Measurements from ENCODE around the gene EPOP.

EPOP gene

DNA sequence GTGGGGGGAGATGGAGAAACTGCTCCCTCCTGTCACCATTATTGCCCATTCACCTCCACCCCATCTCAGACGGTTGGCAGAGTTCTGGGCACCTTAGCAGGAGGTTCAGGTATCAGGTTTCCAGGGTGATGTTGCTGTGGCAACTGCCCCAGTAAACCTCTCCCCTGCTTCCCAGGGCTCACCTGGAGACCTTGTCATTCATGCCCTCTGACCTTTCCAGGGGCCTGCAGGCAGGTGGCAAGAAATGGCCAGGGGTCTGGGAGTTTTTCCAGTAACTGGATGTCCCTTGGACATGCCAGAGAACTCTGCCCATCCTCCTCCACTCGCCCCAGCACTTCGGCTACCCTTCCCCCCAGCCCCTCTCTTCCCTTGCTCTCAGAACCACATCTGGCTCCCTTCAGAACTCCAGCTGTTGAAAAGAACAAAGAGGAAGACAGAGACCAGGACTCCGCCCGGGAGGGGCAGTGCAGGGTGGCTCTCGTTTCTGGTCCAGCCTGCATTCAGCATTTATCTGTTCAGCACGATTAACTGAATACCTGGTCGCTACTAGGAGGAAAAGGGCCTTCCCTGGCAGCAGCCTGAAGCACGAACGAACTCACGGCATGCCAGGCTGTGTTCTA lies 38.8 kb upstream of the EPOP start:
- H3K9me3 ChIP-seq (ENCODE audit: control insufficient read depth, low read length) = no peaks in the 10 kb centered on the region
- H3K4me2 ChIP-seq (ENCODE audit: low read length) = no peak overlapping the region
- TF ChIP-seq, protein P1, sequence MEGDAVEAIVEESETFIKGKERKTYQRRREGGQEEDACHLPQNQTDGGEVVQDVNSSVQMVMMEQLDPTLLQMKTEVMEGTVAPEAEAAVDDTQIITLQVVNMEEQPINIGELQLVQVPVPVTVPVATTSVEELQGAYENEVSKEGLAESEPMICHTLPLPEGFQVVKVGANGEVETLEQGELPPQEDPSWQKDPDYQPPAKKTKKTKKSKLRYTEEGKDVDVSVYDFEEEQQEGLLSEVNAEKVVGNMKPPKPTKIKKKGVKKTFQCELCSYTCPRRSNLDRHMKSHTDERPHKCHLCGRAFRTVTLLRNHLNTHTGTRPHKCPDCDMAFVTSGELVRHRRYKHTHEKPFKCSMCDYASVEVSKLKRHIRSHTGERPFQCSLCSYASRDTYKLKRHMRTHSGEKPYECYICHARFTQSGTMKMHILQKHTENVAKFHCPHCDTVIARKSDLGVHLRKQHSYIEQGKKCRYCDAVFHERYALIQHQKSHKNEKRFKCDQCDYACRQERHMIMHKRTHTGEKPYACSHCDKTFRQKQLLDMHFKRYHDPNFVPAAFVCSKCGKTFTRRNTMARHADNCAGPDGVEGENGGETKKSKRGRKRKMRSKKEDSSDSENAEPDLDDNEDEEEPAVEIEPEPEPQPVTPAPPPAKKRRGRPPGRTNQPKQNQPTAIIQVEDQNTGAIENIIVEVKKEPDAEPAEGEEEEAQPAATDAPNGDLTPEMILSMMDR (IDR thresholded peaks at IDR 0.05) = no peak
- H3K4me3 ChIP-seq (ENCODE audit: low read depth, low read length) = no peak overlapping the region
- H3K27me3 ChIP-seq (ENCODE audit: control insufficient read depth, insufficient read depth, low read length) = no peaks in the 10 kb centered on the region
- no peaks in the 10 kb centered on the region for H3K4me1 ChIP-seq
- H3K27ac ChIP-seq = no peak overlapping the region
- H3K79me2 ChIP-seq = no peaks in the 10 kb centered on the region
- no peak overlapping the region for H3K9ac ChIP-seq
- no peaks in the 10 kb centered on the region for H3K36me3 ChIP-seq (ENCODE audit: control insufficient read depth, insufficient read depth, low read length)
- no peak overlapping the region for H2AFZ ChIP-seq

DNA sequence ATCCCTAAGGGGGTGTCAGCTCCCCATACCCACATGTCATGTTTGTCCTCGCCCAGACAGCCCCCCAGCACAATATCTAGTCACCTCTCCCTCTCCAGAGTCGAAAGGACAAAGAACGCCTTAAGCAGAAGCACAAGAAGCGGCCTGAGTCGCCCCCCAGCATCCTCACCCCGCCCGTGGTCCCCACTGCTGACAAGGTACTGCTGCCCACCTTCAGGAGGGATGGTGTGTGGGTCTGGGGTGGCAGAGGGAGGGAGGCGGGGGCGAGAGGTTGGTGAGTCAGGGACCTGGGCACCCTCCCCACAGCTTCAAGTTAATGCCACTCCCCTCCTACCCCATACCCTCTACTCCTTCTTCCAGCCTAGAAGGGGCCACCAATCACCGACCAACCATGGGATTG lies 37.8 kb upstream of the EPOP start:
- Histone ChIP-seq H3K27ac (no peak overlapping the region), H2AFZ (no peak overlapping the region), H3K4me2 (ENCODE audit: low read length) (no peak overlapping the region), H3K4me3 (ENCODE audit: low read depth, low read length) (no peak overlapping the region), H3K79me2 (no peaks in the 10 kb centered on the region), H3K4me1 (no peaks in the 10 kb centered on the region), H3K9ac (no peak overlapping the region), H3K9me3 (ENCODE audit: control insufficient read depth, low read length) (no peaks in the 10 kb centered on the region), H3K36me3 (ENCODE audit: control insufficient read depth, insufficient read depth, low read length) (no peaks in the 10 kb centered on the region), H3K27me3 (ENCODE audit: control insufficient read depth, insufficient read depth, low read length) (no peaks in the 10 kb centered on the region)
- TF ChIP-seq, protein P1 (IDR thresholded peaks at IDR 0.05) = no peak

DNA sequence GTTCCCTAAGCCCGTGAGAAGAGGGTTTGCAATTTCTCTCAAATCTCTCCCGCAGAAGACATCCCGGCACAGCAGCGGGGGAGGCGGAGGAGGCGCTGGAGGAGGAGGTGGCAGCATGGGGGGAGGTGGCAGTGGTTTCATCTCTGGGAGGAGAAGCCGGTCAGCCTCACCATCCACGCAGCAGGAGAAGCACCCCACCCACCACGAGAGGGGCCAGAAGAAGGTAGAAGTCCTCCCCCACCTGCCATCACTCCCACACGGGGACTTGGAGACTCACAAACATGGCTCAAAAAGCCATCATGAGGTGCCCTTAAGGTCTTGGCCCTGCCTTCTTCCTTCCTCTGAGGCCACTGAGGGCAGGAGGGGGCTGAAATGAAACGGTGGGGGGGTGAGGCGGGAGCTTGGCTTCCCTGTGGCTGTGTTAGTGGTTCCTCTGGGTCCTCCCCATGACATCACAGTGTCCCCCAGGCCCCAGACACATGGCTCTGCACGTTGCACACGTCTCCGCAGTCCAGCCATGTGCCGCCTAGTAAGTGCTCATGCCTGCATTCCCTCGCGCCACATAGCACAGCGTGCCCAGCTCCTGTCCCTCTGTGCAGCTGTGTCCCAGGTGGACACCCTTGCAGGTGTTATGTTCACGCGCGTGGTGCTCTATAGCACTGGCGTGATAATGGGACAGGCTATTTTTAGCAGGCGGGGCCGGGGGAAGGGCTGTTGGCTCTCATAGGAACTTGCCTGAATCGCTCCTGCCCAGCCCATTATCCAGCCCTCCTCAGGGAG lies 37.2 kb upstream of the EPOP start:
- Histone ChIP-seq H3K9me3 (ENCODE audit: control insufficient read depth, low read length) (no peaks in the 10 kb centered on the region), H2AFZ (no peak overlapping the region), H3K79me2 (no peaks in the 10 kb centered on the region), H3K36me3 (ENCODE audit: control insufficient read depth, insufficient read depth, low read length) (no peaks in the 10 kb centered on the region), H3K27me3 (ENCODE audit: control insufficient read depth, insufficient read depth, low read length) (no peaks in the 10 kb centered on the region), H3K4me3 (ENCODE audit: low read depth, low read length) (no peak overlapping the region), H3K9ac (no peak overlapping the region), H3K4me2 (ENCODE audit: low read length) (no peak overlapping the region), H3K27ac (no peak overlapping the region), H3K4me1 (peaks cover 4% of the 10 kb centered on the region)
- TF ChIP-seq, protein P1 (IDR thresholded peaks at IDR 0.05) = no peak

DNA sequence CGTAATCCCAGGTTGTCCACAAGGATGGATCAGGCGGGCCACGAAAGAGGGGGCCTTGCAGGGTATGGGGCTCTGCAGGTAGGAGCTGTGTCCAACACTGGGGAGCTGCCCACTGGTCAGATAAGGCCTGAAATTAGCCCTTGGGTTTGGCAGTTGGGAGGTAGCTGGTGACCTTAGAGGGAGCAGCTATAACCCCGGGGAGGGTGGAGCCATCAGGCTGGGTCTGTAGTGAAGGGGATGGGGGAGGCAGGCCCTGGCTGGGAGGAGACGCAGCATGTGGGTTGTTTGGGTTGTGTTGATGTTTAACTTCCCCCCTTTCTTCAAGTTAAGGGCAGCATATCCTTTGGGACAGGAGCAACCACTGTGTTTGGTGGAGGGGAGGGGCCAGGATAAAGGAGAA lies 36.2 kb upstream of the EPOP start:
- no peak overlapping the region for H3K4me3 ChIP-seq (ENCODE audit: low read depth, low read length)
- no peaks in the 10 kb centered on the region for H3K79me2 ChIP-seq
- no peak overlapping the region for H3K9ac ChIP-seq
- H3K4me2 ChIP-seq (ENCODE audit: low read length) = no peak overlapping the region
- TF ChIP-seq, protein P1 (IDR thresholded peaks at IDR 0.05) = no peak
- H3K27ac ChIP-seq = no peak overlapping the region
- H3K9me3 ChIP-seq (ENCODE audit: control insufficient read depth, low read length) = no peaks in the 10 kb centered on the region
- H2AFZ ChIP-seq = no peak overlapping the region
- no peaks in the 10 kb centered on the region for H3K36me3 ChIP-seq (ENCODE audit: control insufficient read depth, insufficient read depth, low read length)
- H3K4me1 ChIP-seq = peaks cover 4% of the 10 kb centered on the region
- no peaks in the 10 kb centered on the region for H3K27me3 ChIP-seq (ENCODE audit: control insufficient read depth, insufficient read depth, low read length)

DNA sequence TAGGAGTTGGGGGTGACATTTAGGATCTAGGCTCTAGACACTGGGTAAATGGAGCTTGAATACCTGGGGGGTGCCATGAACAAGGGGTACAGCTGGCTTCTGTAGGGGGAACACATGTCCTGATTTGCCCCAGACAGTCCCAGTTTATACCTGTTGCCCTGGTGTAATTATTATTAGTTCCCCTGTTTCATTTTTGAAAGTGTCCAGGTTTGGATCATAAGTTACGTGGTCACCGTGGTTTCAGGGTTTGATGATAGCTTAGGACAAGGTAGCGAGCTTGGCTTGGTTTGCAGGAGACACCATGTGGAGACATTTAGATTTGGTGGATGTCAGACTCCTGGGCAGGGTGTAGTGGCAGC lies 35.8 kb upstream of the EPOP start:
- TF ChIP-seq, protein P1 (IDR thresholded peaks at IDR 0.05) = no peak
- H3K9me3 ChIP-seq (ENCODE audit: control insufficient read depth, low read length) = no peaks in the 10 kb centered on the region
- H2AFZ ChIP-seq = no peak overlapping the region
- no peak overlapping the region for H3K4me3 ChIP-seq (ENCODE audit: low read depth, low read length)
- H3K27me3 ChIP-seq (ENCODE audit: control insufficient read depth, insufficient read depth, low read length) = no peaks in the 10 kb centered on the region
- H3K79me2 ChIP-seq = no peaks in the 10 kb centered on the region
- no peak overlapping the region for H3K27ac ChIP-seq
- no peak overlapping the region for H3K4me2 ChIP-seq (ENCODE audit: low read length)
- H3K4me1 ChIP-seq = peaks cover 4% of the 10 kb centered on the region
- H3K36me3 ChIP-seq (ENCODE audit: control insufficient read depth, insufficient read depth, low read length) = no peaks in the 10 kb centered on the region
- H3K9ac ChIP-seq = no peak overlapping the region

All from parathyroid adenoma (tissue), 2 donors.